Sigmoid colon (tissue), 4 donors: Measurements from ENCODE around the gene SORT1.

ENCODE experiments used
- CTCF ChIP-seq, 4 experiments: fragments of 450-650 bp in 3 of 4; fragments of 200-600 bp in 1 of 4; IDR thresholded peaks; one replicate each; pipeline ENCODE4 v1.5.1; 2016 to 2019; ENCODE audit warnings: antibody characterized with exemption in 4 of 4, mild to moderate bottlenecking in 3 of 4, moderate library complexity in 2 of 4
- EP300 ChIP-seq, 4 donors: sonication (generic); formaldehyde crosslinking; IDR thresholded peaks; one replicate each; pipeline ENCODE4 v1.6.1; 2017; ENCODE audit warnings: antibody characterized with exemption in 4 of 4
- POLR2A ChIP-seq, 2 donors: fragments of 450-650 bp; IDR thresholded peaks; one replicate each; pipeline ENCODE4 v1.6.1; 2016; ENCODE audit warnings: antibody characterized with exemption in 2 of 2, mild to moderate bottlenecking in 2 of 2, moderate library complexity in 2 of 2

- no peak for TF ChIP-seq POLR2A (IDR thresholded peaks at IDR 0.05)
- no peak for TF ChIP-seq CTCF (IDR thresholded peaks at IDR 0.05)
- TF ChIP-seq EP300 (IDR thresholded peaks at IDR 0.05), result no peak
Observed at GRCh38 chr1:109377698-109378097, 20.0 kb downstream of the SORT1 start.
